EH (cell line): ENCODE results near the gene HHLA2.
"Not testable (repeated sequence)": the region's sequence is repeated elsewhere in the genome, so short reads cannot be mapped to it uniquely, and the experiment has no call there.

Source experiments
- DNase-seq: peaks from one replicate; pipeline ENCODE4 v3.0.0-alpha.2; 2015; ENCODE audit warnings: low read depth

HHLA2 gene

GRCh38 chr3:108296239-108296638, at the start of gene HHLA2:
TSS of gene HHLA2 (plus strand) at chr3:108296548. CDS start at chr3:108351814, 55,266 bp downstream.
- DNase-seq, result no peak

GRCh38 chr3:108250626-108251025, 45.7 kb upstream of the HHLA2 start:
- DNase-seq, result peak; percentile 0

- no peak for DNase-seq
Measured at GRCh38 chr3:108251265-108251664, 45.1 kb upstream of the HHLA2 start.

GRCh38 chr3:108251844-108252243, 44.5 kb upstream of the HHLA2 start:
- no peak for DNase-seq

- DNase-seq, result no peak
Measured at GRCh38 chr3:108255131-108255530, 41.2 kb upstream of the HHLA2 start.

- DNase-seq, result not testable (repeated sequence)
Measured at GRCh38 chr3:108264534-108265298, 31.6 kb upstream of the HHLA2 start.

GRCh38 chr3:108268235-108268634, 28.1 kb upstream of the HHLA2 start:
- not testable (repeated sequence) for DNase-seq

- DNase-seq, result no peak
Measured at GRCh38 chr3:108271626-108272025, 24.7 kb upstream of the HHLA2 start.

- not testable (repeated sequence) for DNase-seq
Measured at GRCh38 chr3:108279066-108279465, 17.3 kb upstream of the HHLA2 start.

GRCh38 chr3:108280476-108280875, 15.9 kb upstream of the HHLA2 start:
- no peak for DNase-seq

- DNase-seq, result no peak
Measured at GRCh38 chr3:108281670-108282069, 14.7 kb upstream of the HHLA2 start.

- no peak for DNase-seq
Measured at GRCh38 chr3:108283006-108283405, 13.3 kb upstream of the HHLA2 start.

- DNase-seq, result no peak
Measured at GRCh38 chr3:108283989-108284388, 12.4 kb upstream of the HHLA2 start.

- no peak for DNase-seq
Measured at GRCh38 chr3:108285176-108285575, 11.2 kb upstream of the HHLA2 start.

- DNase-seq, result no peak
Measured at GRCh38 chr3:108287146-108287545, 9.2 kb upstream of the HHLA2 start.

- DNase-seq, result not testable (repeated sequence)
Measured at GRCh38 chr3:108288193-108288592, 8.2 kb upstream of the HHLA2 start.

- no peak for DNase-seq
Measured at GRCh38 chr3:108289159-108289558, 7.2 kb upstream of the HHLA2 start.

- no peak for DNase-seq
Measured at GRCh38 chr3:108292450-108292849, 3.9 kb upstream of the HHLA2 start.

GRCh38 chr3:108292905-108293328, 3.4 kb upstream of the HHLA2 start:
- DNase-seq, result no peak

- no peak for DNase-seq
Measured at GRCh38 chr3:108293858-108294257, 2.5 kb upstream of the HHLA2 start.

- DNase-seq, result no peak
Measured at GRCh38 chr3:108295421-108296175, 750 bp upstream of the HHLA2 start.

GRCh38 chr3:108297647-108298046, 1.3 kb downstream of the HHLA2 start:
- no peak for DNase-seq

GRCh38 chr3:108298056-108298455, 1.7 kb downstream of the HHLA2 start:
- DNase-seq, result no peak
